PC-3 (cell line): ENCODE results near the gene ALX3. TPM values are rescaled to one million over a fixed set of nuclear protein-coding genes. Genes with fewer than 3 reads are reported as not detected.

Experiments
- ATAC-seq: fragments of 200-7000 bp; cut with Tn5 transposase; 2 replicates; pipeline ENCODE4 v1.9.1; 2020; ENCODE audit warnings: mild to moderate bottlenecking, moderate library complexity
- BruUV-seq: library from RNA; stranded (reverse); fragments of 400-500 nt; replicated peaks from 2 replicates; lab custom pipeline; 2021; lab: Mats Ljungman, UMichigan
- CTCF ChIA-PET: fragments of 300-600 bp; sonication (Branson Sonifier 250); formaldehyde crosslinking; loops from one replicate; lab custom pipeline; 2022; ENCODE audit warnings: antibody characterized with exemption; lab: Charles Lee
- POLR2A ChIA-PET: fragments of 300-600 bp; sonication (Branson Sonifier 250); formaldehyde crosslinking; loops from one replicate; lab custom pipeline; 2022; ENCODE audit warnings: antibody characterized with exemption; ENCODE audit not compliant: unreplicated experiment; lab: Charles Lee
- DNase-seq: peaks from one replicate; pipeline ENCODE4 v3.0.0-alpha.2; 2015
- H2AFZ ChIP-seq: fragments of 300-600 bp; sonication (generic); 2 replicates; pipeline ENCODE4 v1.6.0; 2016; ENCODE audit warnings: antibody characterized with exemption, low read length
- H3F3A ChIP-seq: fragments of 300-600 bp; sonication (generic); one replicate; pipeline ENCODE4 v1.6.0; 2017; ENCODE audit warnings: antibody characterized with exemption, low read length, control low read depth, mild to moderate bottlenecking; ENCODE audit not compliant: unreplicated experiment
- H3K27ac ChIP-seq: fragments of 300-600 bp; sonication (generic); 2 replicates; pipeline ENCODE4 v1.5.1; 2016; ENCODE audit warnings: mild to moderate bottlenecking, low read length
- H3K27me3 ChIP-seq: fragments of 300-600 bp; sonication (generic); 2 replicates; pipeline ENCODE4 v1.6.1; 2016; ENCODE audit warnings: low read length, mixed read lengths
- H3K36me3 ChIP-seq: fragments of 300-600 bp; sonication (generic); 2 replicates; pipeline ENCODE4 v1.6.1; 2016; ENCODE audit warnings: low read depth, mixed run types, low read length, mixed read lengths
- H3K4me1 ChIP-seq: fragments of 300-600 bp; sonication (generic); 2 replicates; pipeline ENCODE4 v1.5.1; 2016; ENCODE audit warnings: low read length; ENCODE audit not compliant: insufficient read depth
- H3K4me2 ChIP-seq: fragments of 300-600 bp; sonication (generic); 2 replicates; pipeline ENCODE4 v1.6.0; 2016; ENCODE audit warnings: low read length
- H3K4me3 ChIP-seq: fragments of 300-600 bp; sonication (generic); 2 replicates; pipeline ENCODE4 v1.5.1; 2016; ENCODE audit warnings: mild to moderate bottlenecking, low read length, mixed read lengths
- H3K79me2 ChIP-seq: fragments of 300-600 bp; sonication (generic); 2 replicates; pipeline ENCODE4 v1.6.1; 2017; ENCODE audit warnings: low read length, mixed read lengths
- H3K9ac ChIP-seq: fragments of 300-600 bp; sonication (generic); 2 replicates; pipeline ENCODE4 v1.6.0; 2016; ENCODE audit warnings: mild to moderate bottlenecking, low read length
- H3K9me2 ChIP-seq: fragments of 300-600 bp; sonication (generic); replicated peaks from 2 replicates; pipeline ENCODE4 v1.6.1; 2016; ENCODE audit warnings: mixed run types, low read length, mixed read lengths
- H3K9me3 ChIP-seq: fragments of 300-600 bp; sonication (generic); 2 replicates; pipeline ENCODE4 v1.6.1; 2016; ENCODE audit warnings: low read length, mixed read lengths
- H4K20me1 ChIP-seq: fragments of 300-600 bp; sonication (generic); 2 replicates; pipeline ENCODE4 v1.6.1; 2016; ENCODE audit warnings: low read length, mixed read lengths
- CTCF ChIP-seq: fragments of 300-600 bp; sonication (generic); conservative IDR thresholded peaks from 2 replicates; pipeline ENCODE4 v1.5.1; 2017; ENCODE audit warnings: antibody characterized with exemption, low read depth, mild to moderate bottlenecking, low read length
- EZH2 ChIP-seq: fragments of 300-600 bp; sonication (generic); IDR thresholded peaks from one replicate; pipeline ENCODE4 v1.6.1; 2017; ENCODE audit warnings: antibody characterized with exemption, mild to moderate bottlenecking, low read length; ENCODE audit not compliant: unreplicated experiment
- EZH2phosphoT487 ChIP-seq: fragments of 300-600 bp; sonication (generic); IDR thresholded peaks from 2 replicates; pipeline ENCODE4 v1.6.1; 2018; ENCODE audit warnings: mild to moderate bottlenecking, antibody characterized with exemption, low read length, borderline replicate concordance
- intact Hi-C: fragments of 100-400 bp; cut with micrococcal nuclease; formaldehyde crosslinking; loops from 2 replicates; pipeline ENCODE4 v1.9.0; 2023
- total RNA-seq: library from RNA; depleted of rRNA; stranded (reverse); fragments of >200 nt; gene quantifications from 2 replicates; pipeline ENCODE4 v1.2.3, GENCODE V29; 2014

The ALX3 gene
- total RNA-seq, 1 experiment from 2014 or later: not detected

- no peaks in the 10 kb centered on the region for H3K9me3 ChIP-seq
- TF ChIP-seq CTCF (no peak), EZH2phosphoT487 (no peak), EZH2 (no peak)
- no peaks in the 10 kb centered on the region for H4K20me1 ChIP-seq
- H3K4me1 ChIP-seq: peaks cover 6% of the 10 kb centered on the region; the same call in 1 of the 2 replicates
- no peaks in the 10 kb centered on the region for H3K27me3 ChIP-seq
- H2AFZ ChIP-seq: no peak overlapping the region
- peaks cover 84% of the 10 kb centered on the region for H3K36me3 ChIP-seq
- DNase-seq (no peak), ATAC-seq (no peak)
- H3K79me2 ChIP-seq: no peaks in the 10 kb centered on the region
- CTCF ChIA-PET: no interaction called here
- H3K9ac ChIP-seq: no peak overlapping the region
- intact Hi-C loops: no loop called here
- no TSS peak for BruUV-seq
- no peak overlapping the region for H3K4me3 ChIP-seq
- no peaks in the 10 kb centered on the region for H3K9me2 ChIP-seq
- POLR2A ChIA-PET: no interaction called here
- H3K27ac ChIP-seq: no peak overlapping the region
- H3K4me2 ChIP-seq: no peak overlapping the region
- H3F3A ChIP-seq: no peaks in the 10 kb centered on the region
Observed at GRCh38 chr1:110018396-110018795, 52.1 kb downstream of the ALX3 start.

GRCh38 chr1:110017792-110018191, 52.7 kb downstream of the ALX3 start:
- TF ChIP-seq EZH2 (no peak), EZH2phosphoT487 (no peak), CTCF (no peak)
- DNase-seq: no peak
- no peaks in the 10 kb centered on the region for H3K9me3 ChIP-seq
- ChIA-PET CTCF (no interaction called here), POLR2A (no interaction called here)
- H3K9ac ChIP-seq: no peak overlapping the region
- ATAC-seq: no peak
- intact Hi-C loops: no loop called here
- BruUV-seq: no TSS peak
- no peaks in the 10 kb centered on the region for H3K27me3 ChIP-seq
- no peak overlapping the region for H2AFZ ChIP-seq
- H3K79me2 ChIP-seq: no peaks in the 10 kb centered on the region
- no peak overlapping the region for H3K4me2 ChIP-seq
- H3K4me3 ChIP-seq: no peak overlapping the region
- no peaks in the 10 kb centered on the region for H4K20me1 ChIP-seq
- H3F3A ChIP-seq: no peaks in the 10 kb centered on the region
- peaks cover 6% of the 10 kb centered on the region; the same call in 1 of the 2 replicates for H3K4me1 ChIP-seq
- peaks cover 83% of the 10 kb centered on the region for H3K36me3 ChIP-seq
- no peaks in the 10 kb centered on the region for H3K9me2 ChIP-seq
- no peak overlapping the region for H3K27ac ChIP-seq

DNA sequence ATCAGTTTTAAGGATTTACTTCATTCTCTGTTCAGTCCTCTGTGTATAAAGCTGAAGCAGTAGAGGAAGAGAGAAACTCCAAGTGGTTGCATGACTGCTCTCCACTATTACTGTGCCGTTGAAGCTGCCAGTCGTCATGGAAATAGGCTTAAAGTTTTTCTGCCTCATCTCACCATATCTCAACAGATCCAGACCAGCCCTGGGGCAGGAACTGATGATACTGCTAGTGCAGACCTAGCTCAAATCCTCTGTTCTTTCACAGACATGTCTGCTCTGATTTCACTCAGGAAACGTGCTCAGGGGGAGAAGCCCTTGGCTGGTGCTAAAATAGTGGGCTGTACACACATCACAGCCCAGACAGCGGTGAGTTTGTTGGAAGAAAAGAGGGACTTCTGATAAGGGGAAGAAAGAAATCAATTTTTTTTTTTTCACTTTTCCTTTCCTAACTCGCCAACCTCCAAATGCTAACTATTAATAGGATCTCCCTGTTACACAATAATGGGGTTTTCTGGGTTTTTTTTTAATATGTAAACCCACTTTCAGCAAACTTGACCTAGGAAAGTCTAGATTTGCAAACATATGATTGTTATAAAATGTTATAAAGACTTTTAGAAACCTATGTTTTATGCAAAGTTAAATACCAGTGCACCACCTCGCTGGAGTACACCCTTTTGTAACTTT, 58.2 kb downstream of the ALX3 start:
- CTCF ChIA-PET: interaction anchor here (0.7 to 1.6 kb wide), 4 partner anchors 22 to 235 kb away, joined by 3 to 14 read pairs (median 4); partner anchors contain the start of genes AHCYL1 and STRIP1
- Histone ChIP-seq H3K4me2 (no peak overlapping the region), H3K27ac (no peak overlapping the region), H3K4me3 (no peak overlapping the region), H3K9me3 (no peaks in the 10 kb centered on the region), H4K20me1 (no peaks in the 10 kb centered on the region), H3K27me3 (no peaks in the 10 kb centered on the region), H3F3A (no peaks in the 10 kb centered on the region), H3K36me3 (peaks cover 58% of the 10 kb centered on the region), H3K9me2 (no peaks in the 10 kb centered on the region), H3K4me1 (no peaks in the 10 kb centered on the region), H3K79me2 (peaks cover 5% of the 10 kb centered on the region; the same call in 1 of the 2 replicates), H3K9ac (no peak overlapping the region), H2AFZ (no peak overlapping the region)
- ATAC-seq: no peak
- DNase-seq: no peak
- no TSS peak for BruUV-seq
- TF ChIP-seq CTCF (no peak), EZH2 (no peak)
- intact Hi-C loops: no loop called here
- POLR2A ChIA-PET: no interaction called here
